HG03457 (cell line): ENCODE data around the gene SNRK.
A peak's percentile ranks its signal among the peaks of the same experiment; 100 is the strongest.

ENCODE experiments used
- ATAC-seq: cut with Tn5 transposase; IDR thresholded peaks from one replicate; pipeline ENCODE4 v1.9.1; 2021; ENCODE audit warnings: moderate number of reproducible peaks; ENCODE audit not compliant: unreplicated experiment

The SNRK gene

DNA sequence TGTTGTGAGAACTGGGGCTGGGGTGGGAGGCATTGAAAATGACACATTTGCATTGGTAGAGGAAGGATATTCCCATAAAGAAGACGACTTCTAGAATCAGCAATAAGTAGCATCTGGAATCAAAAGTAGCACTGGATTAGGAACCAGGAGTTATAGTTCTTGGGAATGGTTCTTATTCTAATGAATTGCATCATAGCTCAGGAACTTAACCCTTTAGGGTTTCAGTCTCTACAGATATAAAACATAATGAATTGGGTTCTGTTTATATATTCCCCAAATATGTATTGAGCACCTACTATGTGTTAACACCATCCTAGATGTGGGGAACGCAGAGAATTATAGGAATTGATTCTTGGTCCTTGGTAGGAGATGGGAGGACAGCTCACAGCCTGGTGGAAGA lies 16.3 kb upstream of the SNRK start:
- no peak for ATAC-seq

GRCh38 chr3:43273416-43273815 lies 12.9 kb upstream of the SNRK start:
- no peak for ATAC-seq

- ATAC-seq, result no peak
Measured at GRCh38 chr3:43279082-43279481, 7.3 kb upstream of the SNRK start.

GRCh38 chr3:43279532-43279931 lies 6.8 kb upstream of the SNRK start:
- no peak for ATAC-seq

DNA sequence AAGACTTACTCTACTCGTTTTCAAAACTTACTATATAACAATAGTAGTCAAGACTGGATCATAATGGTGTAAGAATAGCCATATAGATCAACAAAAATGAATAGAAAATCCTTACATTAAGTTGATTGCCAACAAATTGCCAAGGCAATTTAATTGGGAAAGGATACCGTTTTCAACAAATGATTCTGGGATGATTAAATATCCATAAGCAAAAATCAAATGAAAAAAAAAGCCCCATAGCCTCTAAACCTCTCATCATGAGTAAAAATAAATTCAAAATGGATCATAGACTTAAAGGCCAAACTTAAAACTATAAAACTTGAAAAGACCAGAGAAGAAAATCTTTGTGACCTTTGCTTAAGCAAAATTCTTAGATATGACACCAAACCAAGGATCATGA lies 5.3 kb upstream of the SNRK start:
- ATAC-seq, result no peak

DNA sequence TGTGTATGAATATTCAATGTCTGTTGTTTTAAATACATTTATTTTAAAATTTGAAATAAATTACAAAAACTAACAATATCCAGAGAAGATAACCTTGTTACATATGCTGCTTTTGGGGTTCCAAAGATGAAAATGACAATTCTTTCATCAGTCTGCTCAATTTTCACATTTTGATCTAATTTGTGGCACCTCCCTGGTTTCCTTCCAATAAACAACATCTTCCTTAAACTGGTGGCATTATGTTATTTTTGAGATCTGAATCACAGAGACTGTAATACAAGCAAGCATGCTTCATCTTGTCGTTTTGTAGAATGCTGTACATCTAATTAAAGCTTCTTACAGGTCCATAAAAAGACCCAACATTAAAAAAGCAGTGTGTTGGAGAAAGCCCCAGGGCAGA lies 2.2 kb upstream of the SNRK start:
- no peak for ATAC-seq

DNA sequence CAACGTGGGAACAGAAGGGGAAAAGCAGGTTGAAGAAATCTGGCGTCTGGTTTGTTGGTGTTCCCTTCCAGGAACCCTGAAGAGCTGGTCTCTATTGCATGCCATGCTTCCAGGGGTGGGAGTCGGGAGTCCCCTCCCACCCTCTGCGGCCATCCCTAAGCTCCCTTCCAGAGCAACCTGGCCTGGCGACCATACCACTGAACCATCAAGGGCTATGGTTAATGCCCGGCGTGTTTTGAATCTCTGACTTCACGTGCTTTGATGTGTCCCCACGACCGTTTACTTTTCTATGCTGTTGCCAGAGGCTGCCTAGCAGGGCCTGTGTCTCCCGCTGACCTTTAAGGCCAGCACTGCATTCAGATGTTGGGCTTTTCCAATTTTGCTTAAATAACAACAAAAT lies 696 bp upstream of the SNRK start:
- no peak for ATAC-seq

GRCh38 chr3:43286841-43287499 lies 630 bp downstream of the SNRK start:
- ATAC-seq, result peak; percentile 26

- no peak for ATAC-seq
Measured at GRCh38 chr3:43287500-43287873, 1.1 kb downstream of the SNRK start.

DNA sequence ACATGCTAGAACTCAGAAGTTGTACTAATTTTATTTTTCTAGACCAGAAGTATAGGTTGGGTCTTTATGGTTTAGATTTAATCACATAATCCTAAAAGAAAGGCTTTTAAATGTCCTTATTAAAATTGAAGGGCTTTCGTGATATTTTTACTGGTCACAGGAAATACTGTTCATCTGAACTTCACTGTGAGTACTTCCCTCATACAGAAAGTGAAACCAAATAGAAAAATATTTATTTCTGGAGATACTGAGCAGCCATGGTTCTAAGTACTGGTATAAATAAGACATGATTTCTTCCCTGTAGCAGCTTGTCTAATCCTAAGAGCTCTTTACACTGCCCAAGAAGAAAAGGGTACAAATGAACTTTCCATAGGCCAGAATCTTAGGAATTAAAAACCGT lies 2.0 kb downstream of the SNRK start:
- ATAC-seq, result no peak

- ATAC-seq, result no peak
Measured at GRCh38 chr3:43288850-43289249, 2.5 kb downstream of the SNRK start.

DNA sequence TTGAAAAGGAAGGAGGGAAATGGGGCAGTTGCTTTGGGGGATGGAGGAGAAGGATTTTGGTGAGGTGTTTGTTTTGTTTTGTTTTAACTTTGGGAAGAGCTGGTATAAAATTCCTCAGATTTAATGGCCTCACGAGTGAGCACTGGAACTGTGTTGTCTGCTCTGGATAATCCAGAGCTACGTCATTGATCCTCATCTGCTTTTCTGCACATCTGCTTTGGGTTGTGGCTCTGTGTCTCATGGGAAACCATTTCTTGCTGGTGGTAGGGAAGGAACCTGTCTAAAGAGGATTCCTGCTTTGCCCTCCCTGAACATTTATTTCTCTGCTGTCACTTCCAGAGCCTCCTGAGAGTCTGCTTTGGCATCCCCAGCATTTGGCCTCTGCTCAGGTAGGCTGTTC lies 3.1 kb downstream of the SNRK start:
- no peak for ATAC-seq

- ATAC-seq, result no peak
Measured at GRCh38 chr3:43289841-43290470, 3.6 kb downstream of the SNRK start.

DNA sequence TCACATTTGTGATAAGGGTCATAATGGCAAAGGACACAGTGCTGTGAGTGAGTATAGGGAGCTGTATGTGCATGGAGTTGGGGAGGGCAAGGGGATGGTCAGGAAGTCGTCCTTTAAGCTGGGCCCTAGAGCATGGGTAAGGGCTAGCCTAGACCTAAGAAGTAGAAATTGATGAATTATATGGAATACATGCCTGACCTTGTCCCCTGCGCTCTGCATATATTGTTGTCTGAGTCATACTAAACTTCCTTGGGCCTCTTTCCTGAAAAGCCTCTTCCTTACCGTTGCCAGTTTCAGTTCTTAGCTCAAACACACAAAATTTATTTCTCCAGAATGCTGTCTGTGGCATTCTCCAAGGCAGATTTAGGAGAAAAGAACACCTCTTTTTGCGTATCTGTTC lies 4.6 kb downstream of the SNRK start:
- ATAC-seq, result no peak

GRCh38 chr3:43291546-43291945 lies 5.2 kb downstream of the SNRK start:
- no peak for ATAC-seq

- no peak for ATAC-seq
Measured at GRCh38 chr3:43294975-43295374, 8.6 kb downstream of the SNRK start.

GRCh38 chr3:43296565-43296964 lies 10.2 kb downstream of the SNRK start:
- no peak for ATAC-seq

DNA sequence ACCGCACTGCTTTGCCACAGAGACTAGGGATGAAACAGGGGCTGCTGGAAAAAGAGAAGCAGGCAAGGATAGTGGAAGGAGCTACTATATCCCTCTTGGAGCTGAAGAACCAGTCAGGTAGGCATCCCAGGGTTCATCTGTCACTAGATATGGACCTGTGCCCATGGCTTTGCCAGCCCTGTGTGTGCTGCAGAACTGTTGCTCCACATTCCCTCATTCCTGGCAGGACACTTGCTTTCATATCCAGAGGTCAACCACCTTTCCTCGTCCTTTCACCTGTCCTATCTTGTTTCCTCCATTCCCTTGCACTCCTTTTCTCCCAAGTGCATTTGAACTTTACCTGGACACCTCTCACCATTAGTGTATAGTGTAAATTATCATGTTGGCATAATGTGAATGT lies 12.0 kb downstream of the SNRK start:
- no peak for ATAC-seq

GRCh38 chr3:43298761-43299160 lies 12.4 kb downstream of the SNRK start:
- no peak for ATAC-seq

GRCh38 chr3:43302116-43302880 lies 16.0 kb downstream of the SNRK start:
- ATAC-seq, result no peak

DNA sequence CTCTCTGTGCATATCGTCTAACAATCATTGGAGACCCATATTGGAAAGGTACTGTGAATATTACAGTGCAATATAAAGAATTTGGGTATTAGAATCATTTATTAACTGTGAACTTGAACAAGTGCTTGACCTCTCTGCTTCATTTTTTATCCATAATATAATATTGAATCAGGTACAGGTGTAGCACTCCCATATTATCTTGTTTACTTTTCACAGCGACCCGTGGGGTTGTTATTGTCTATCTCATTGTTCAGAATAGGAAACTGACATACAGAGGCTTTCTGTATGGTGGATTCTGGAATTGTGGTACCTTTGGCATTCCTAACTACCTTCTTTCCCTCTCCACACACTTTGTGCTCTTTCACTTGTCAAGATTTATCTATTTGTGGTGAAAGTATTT lies 17.8 kb downstream of the SNRK start:
- ATAC-seq, result no peak

- ATAC-seq, result no peak
Measured at GRCh38 chr3:43307226-43307625, 20.9 kb downstream of the SNRK start.
